Measurements from ENCODE around the gene PICALM. TPM values are rescaled to one million over a fixed set of nuclear protein-coding genes. Genes with fewer than 3 reads are reported as not detected.

The PICALM gene
- polyA plus RNA-seq, 3 donors, result 62.4 to 241 (median 81.0) TPM

DNA sequence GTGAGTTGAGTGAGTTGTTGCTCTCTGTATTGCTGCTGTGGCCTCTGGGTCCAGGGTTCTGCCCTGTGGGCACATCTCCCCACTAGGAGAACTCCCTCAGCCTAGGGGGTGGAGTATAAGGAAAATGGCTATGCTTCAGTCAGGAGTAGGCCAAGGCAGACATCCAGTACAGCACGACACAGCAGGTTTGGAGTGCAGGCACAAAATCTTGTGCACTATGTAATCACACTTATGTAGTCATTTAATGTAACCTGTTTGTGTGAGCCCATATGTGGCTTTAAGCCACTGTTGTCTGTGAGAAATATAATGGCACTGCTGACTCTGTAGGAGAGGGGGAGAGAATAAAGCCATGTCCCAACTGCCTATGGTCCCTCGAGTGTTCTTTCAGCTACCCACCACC lies 123.6 kb downstream of the PICALM start:
- peaks cover 43 to 45% of the 10 kb centered on the region in 2 donors for H3K4me1 ChIP-seq (ENCODE audit: control insufficient read depth in 1 of 2, insufficient read depth in 2 of 2, low read length in 2 of 2)
- Mint-ChIP-seq H3K4me1 (peaks cover 49% of the 10 kb centered on the region), H3K36me3 (no peaks in the 10 kb centered on the region), H3K27me3 (ENCODE audit: low read depth in 3 of 3) (no peaks in the 10 kb centered on the region), H3K9me3 (peaks cover 0 to 9% (median 6%) of the 10 kb centered on the region in 7 donors), H3K27ac (peak overlapping the region in 3 of 7 donors; percentile 15 to 70 (median 50)), H3K4me3 (peak overlapping the region in 1 of 2 donors; percentile 46)
- no peak overlapping the region for H2AFZ ChIP-seq (ENCODE audit: insufficient read depth, low read depth, low read length, poor library complexity, severe bottlenecking)
- peaks cover 0 to 21% of the 10 kb centered on the region in 2 donors for H3K9me3 ChIP-seq (replicated peaks in 1 of 2; ENCODE audit: control insufficient read depth in 1 of 2, insufficient read depth in 1 of 2, low read length in 2 of 2)
- H3K9ac ChIP-seq (ENCODE audit: insufficient read depth, low read length, poor library complexity, severe bottlenecking), result no peak overlapping the region
- H4K20me1 ChIP-seq (ENCODE audit: insufficient read depth, low read length), result no peaks in the 10 kb centered on the region
- H3K79me2 ChIP-seq (ENCODE audit: insufficient read depth, low read length), result no peaks in the 10 kb centered on the region
- DNase-seq, result no peak
- peak overlapping the region in 1 of 2 donors; percentile 46 for H3K27ac ChIP-seq (ENCODE audit: low read depth in 1 of 2, low read length in 2 of 2)
- no peaks in the 10 kb centered on the region for H3K36me3 ChIP-seq (replicated peaks in 1 of 2; ENCODE audit: control insufficient read depth in 1 of 2, insufficient read depth in 2 of 2, low read length in 2 of 2)
- intact Hi-C loops (cut with micrococcal nuclease), result no loop called here
- H3K27me3 ChIP-seq (ENCODE audit: control insufficient read depth in 2 of 2, insufficient read depth in 2 of 2, low read length in 2 of 2), result no peaks in the 10 kb centered on the region
- no peak overlapping the region for H3K4me3 ChIP-seq (replicated peaks in 1 of 3; ENCODE audit: low read depth in 2 of 3, low read length in 3 of 3)
- no peak overlapping the region for H3K4me2 ChIP-seq (replicated peaks; ENCODE audit: extremely low read depth, low read length, poor library complexity, severe bottlenecking)
- no CpG with 5 or more reads among the region's 2 CpGs for WGBS (ENCODE audit: insufficient coverage)
- TF ChIP-seq, protein P1, sequence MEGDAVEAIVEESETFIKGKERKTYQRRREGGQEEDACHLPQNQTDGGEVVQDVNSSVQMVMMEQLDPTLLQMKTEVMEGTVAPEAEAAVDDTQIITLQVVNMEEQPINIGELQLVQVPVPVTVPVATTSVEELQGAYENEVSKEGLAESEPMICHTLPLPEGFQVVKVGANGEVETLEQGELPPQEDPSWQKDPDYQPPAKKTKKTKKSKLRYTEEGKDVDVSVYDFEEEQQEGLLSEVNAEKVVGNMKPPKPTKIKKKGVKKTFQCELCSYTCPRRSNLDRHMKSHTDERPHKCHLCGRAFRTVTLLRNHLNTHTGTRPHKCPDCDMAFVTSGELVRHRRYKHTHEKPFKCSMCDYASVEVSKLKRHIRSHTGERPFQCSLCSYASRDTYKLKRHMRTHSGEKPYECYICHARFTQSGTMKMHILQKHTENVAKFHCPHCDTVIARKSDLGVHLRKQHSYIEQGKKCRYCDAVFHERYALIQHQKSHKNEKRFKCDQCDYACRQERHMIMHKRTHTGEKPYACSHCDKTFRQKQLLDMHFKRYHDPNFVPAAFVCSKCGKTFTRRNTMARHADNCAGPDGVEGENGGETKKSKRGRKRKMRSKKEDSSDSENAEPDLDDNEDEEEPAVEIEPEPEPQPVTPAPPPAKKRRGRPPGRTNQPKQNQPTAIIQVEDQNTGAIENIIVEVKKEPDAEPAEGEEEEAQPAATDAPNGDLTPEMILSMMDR (IDR thresholded peaks at IDR 0.05), result no peak

DNA sequence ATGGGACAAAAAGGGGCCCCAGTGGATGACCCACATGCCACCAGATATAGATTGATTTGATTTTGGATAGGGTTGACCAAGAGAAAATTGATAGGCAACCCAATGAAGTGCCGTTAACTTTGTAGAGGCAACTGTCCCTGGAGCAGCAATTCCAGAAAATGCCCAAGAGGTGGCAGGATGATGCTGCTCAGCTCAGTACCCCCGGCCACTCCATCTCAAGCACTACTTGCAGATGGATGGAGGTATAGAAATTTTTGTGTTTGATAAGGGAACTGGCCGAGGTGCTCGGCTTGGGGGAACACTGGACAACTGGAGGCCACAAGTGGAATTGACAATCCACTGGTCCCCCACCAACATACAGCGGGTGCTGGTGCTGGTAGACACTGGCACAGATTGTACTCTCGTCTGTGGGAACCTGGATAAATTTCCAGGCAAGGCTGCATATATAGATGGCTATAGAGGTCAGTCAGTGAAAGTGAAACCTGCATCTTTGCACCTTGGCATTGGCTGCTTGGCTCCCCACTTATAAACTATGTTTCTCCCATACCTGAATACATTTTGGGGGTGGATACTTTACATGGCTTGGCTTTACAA lies 127.4 kb downstream of the PICALM start:
- Histone ChIP-seq H3K4me3 (replicated peaks in 1 of 3; ENCODE audit: low read depth in 2 of 3, low read length in 3 of 3) (no peak overlapping the region), H3K4me2 (replicated peaks; ENCODE audit: extremely low read depth, low read length, poor library complexity, severe bottlenecking) (no peak overlapping the region), H3K79me2 (ENCODE audit: insufficient read depth, low read length) (no peaks in the 10 kb centered on the region), H4K20me1 (ENCODE audit: insufficient read depth, low read length) (no peaks in the 10 kb centered on the region), H3K9ac (ENCODE audit: insufficient read depth, low read length, poor library complexity, severe bottlenecking) (no peak overlapping the region), H3K27me3 (ENCODE audit: control insufficient read depth in 2 of 2, insufficient read depth in 2 of 2, low read length in 2 of 2) (no peaks in the 10 kb centered on the region), H3K36me3 (replicated peaks in 1 of 2; ENCODE audit: control insufficient read depth in 1 of 2, insufficient read depth in 2 of 2, low read length in 2 of 2) (no peaks in the 10 kb centered on the region), H2AFZ (ENCODE audit: insufficient read depth, low read depth, low read length, poor library complexity, severe bottlenecking) (no peak overlapping the region), H3K9me3 (replicated peaks in 1 of 2; ENCODE audit: control insufficient read depth in 1 of 2, insufficient read depth in 1 of 2, low read length in 2 of 2) (peaks cover 0 to 31% of the 10 kb centered on the region in 2 donors), H3K27ac (ENCODE audit: low read depth in 1 of 2, low read length in 2 of 2) (no peak overlapping the region), H3K4me1 (ENCODE audit: control insufficient read depth in 1 of 2, insufficient read depth in 2 of 2, low read length in 2 of 2) (peaks cover 15 to 16% of the 10 kb centered on the region in 2 donors)
- no peak overlapping the region for H3K4me3 Mint-ChIP-seq
- H3K9me3 Mint-ChIP-seq, result peaks cover 7 to 16% (median 12%) of the 10 kb centered on the region in 7 donors
- H3K36me3 Mint-ChIP-seq, result peaks cover 1 to 2% of the 10 kb centered on the region in 2 donors
- 0% methylated on average over 1 of the region's 6 CpGs for WGBS (ENCODE audit: insufficient coverage)
- intact Hi-C loops (cut with micrococcal nuclease), result no loop called here
- DNase-seq, result peak; percentile 27 to 37 (median 30)
- TF ChIP-seq, protein P1 (IDR thresholded peaks at IDR 0.05), result peak; percentile 67
- H3K27ac Mint-ChIP-seq, result no peak overlapping the region
- H3K4me1 Mint-ChIP-seq, result peaks cover 24% of the 10 kb centered on the region
- peaks cover 0 to 1% (median 1%) of the 10 kb centered on the region in 3 donors for H3K27me3 Mint-ChIP-seq (ENCODE audit: low read depth in 3 of 3)
